Trophoblast cell (in vitro differentiated cells and primary cell): ENCODE data around the gene TEDC1.

Experiments used
- DNase-seq, 2 donors: peaks; one replicate each; pipeline ENCODE4 v3.0.0-alpha.2; 2016
- H2AFZ ChIP-seq: 2 replicates; pipeline ENCODE4 v1.6.1; 2013; ENCODE audit warnings: low read length, moderate library complexity, mild to moderate bottlenecking; ENCODE audit not compliant: insufficient read depth, poor library complexity
- H2AK5ac ChIP-seq: 2 replicates; pipeline ENCODE4 v1.6.1; 2013; ENCODE audit warnings: mild to moderate bottlenecking, low read length
- H2BK120ac ChIP-seq: 2 replicates; pipeline ENCODE4 v1.6.1; 2013; ENCODE audit warnings: low read length, mild to moderate bottlenecking, moderate library complexity; ENCODE audit not compliant: insufficient read depth, poor library complexity
- H2BK12ac ChIP-seq: 2 replicates; pipeline ENCODE4 v1.6.1; 2013; ENCODE audit warnings: mild to moderate bottlenecking, low read length, moderate library complexity
- H2BK5ac ChIP-seq: 2 replicates; pipeline ENCODE4 v1.6.1; 2013; ENCODE audit warnings: low read length, low read depth, moderate library complexity, mild to moderate bottlenecking; ENCODE audit not compliant: poor library complexity
- H3K14ac ChIP-seq: 2 replicates; pipeline ENCODE4 v1.6.1; 2013; ENCODE audit warnings: mild to moderate bottlenecking, low read length
- H3K18ac ChIP-seq: 2 replicates; pipeline ENCODE4 v1.6.1; 2013; ENCODE audit warnings: mild to moderate bottlenecking, low read length
- H3K23ac ChIP-seq: 2 replicates; pipeline ENCODE4 v1.6.1; 2013; ENCODE audit warnings: low read length
- H3K27ac ChIP-seq: 2 replicates; pipeline ENCODE4 v1.5.1; 2013; ENCODE audit warnings: low read depth, mild to moderate bottlenecking, inconsistent platforms, low read length, moderate library complexity
- H3K27me3 ChIP-seq: 2 replicates; pipeline ENCODE4 v1.6.1; 2013; ENCODE audit warnings: inconsistent platforms, mild to moderate bottlenecking, low read length, moderate library complexity; ENCODE audit not compliant: insufficient read depth
- H3K36me3 ChIP-seq, 2 experiments: 1 replicate in 1 of 2; 2 replicates in 1 of 2; pipeline ENCODE4 v1.6.1; 2013; ENCODE audit warnings: low read length in 2 of 2, mild to moderate bottlenecking in 2 of 2, moderate library complexity in 1 of 2; ENCODE audit not compliant: insufficient read depth in 2 of 2, control insufficient read depth in 1 of 2
- H3K4ac ChIP-seq: 2 replicates; pipeline ENCODE4 v1.6.1; 2013; ENCODE audit warnings: low read depth, mild to moderate bottlenecking, low read length, moderate library complexity
- H3K4me1 ChIP-seq, 2 experiments: 1 replicate in 1 of 2; 2 replicates in 1 of 2; pipeline ENCODE4 v1.6.1; 2013; ENCODE audit warnings: low read length in 2 of 2, mild to moderate bottlenecking in 2 of 2, moderate library complexity in 1 of 2; ENCODE audit not compliant: insufficient read depth in 2 of 2, control insufficient read depth in 1 of 2
- H3K4me2 ChIP-seq: 2 replicates; pipeline ENCODE4 v1.6.1; 2013; ENCODE audit warnings: inconsistent platforms, mild to moderate bottlenecking, low read length, moderate library complexity
- H3K4me3 ChIP-seq: 2 replicates; pipeline ENCODE4 v1.5.1; 2013; ENCODE audit warnings: mild to moderate bottlenecking, low read depth, low read length, inconsistent platforms
- H3K79me1 ChIP-seq: one replicate; pipeline ENCODE4 v1.6.1; 2013; ENCODE audit warnings: low read length
- H3K79me2 ChIP-seq: 2 replicates; pipeline ENCODE4 v1.6.1; 2013; ENCODE audit warnings: low read length, mild to moderate bottlenecking; ENCODE audit not compliant: control insufficient read depth, insufficient read depth, poor library complexity
- H3K9ac ChIP-seq: 2 replicates; pipeline ENCODE4 v1.6.1; 2013; ENCODE audit warnings: mild to moderate bottlenecking, low read length
- H3K9me3 ChIP-seq: 2 replicates; pipeline ENCODE4 v1.6.1; 2013; ENCODE audit warnings: low read depth, mild to moderate bottlenecking, control low read depth, inconsistent platforms, low read length; ENCODE audit not compliant: insufficient read depth
- H4K12ac ChIP-seq: 2 replicates; pipeline ENCODE4 v1.6.1; 2013; ENCODE audit warnings: low read depth, mild to moderate bottlenecking, low read length, moderate library complexity
- H4K8ac ChIP-seq: 2 replicates; pipeline ENCODE4 v1.6.1; 2013; ENCODE audit warnings: low read depth, mild to moderate bottlenecking, low read length, moderate library complexity
- H4K91ac ChIP-seq: one replicate; pipeline ENCODE4 v1.6.1; 2013; ENCODE audit warnings: low read depth, mild to moderate bottlenecking, low read length, moderate library complexity
- WGBS: extraction: QIAGEN DNeasy Blood & Tissue Kit; methylation state at CpG from one replicate; pipeline ENCODE4 v1.1.7; 2013; ENCODE audit warnings: missing lambda C conversion rate; ENCODE audit not compliant: insufficient read length, insufficient coverage; ENCODE audit errors: extremely low coverage; 5-methylcytosine and 5-hydroxymethylcytosine counted together

TEDC1 gene

GRCh38 chr14:105537580-105538474 lies 46.8 kb downstream of the TEDC1 start:
- Histone ChIP-seq H3K9me3 (peaks cover 73% of the 10 kb centered on the region), H3K27ac (no peak overlapping the region), H4K8ac (no peak overlapping the region), H4K91ac (no peak overlapping the region), H2AK5ac (no peak overlapping the region), H2BK5ac (no peak overlapping the region), H4K12ac (no peak overlapping the region), H3K36me3 (no peaks in the 10 kb centered on the region), H3K23ac (no peak overlapping the region), H3K4me3 (no peak overlapping the region), H3K27me3 (no peaks in the 10 kb centered on the region), H3K14ac (no peak overlapping the region), H3K4ac (no peak overlapping the region), H3K4me1 (no peaks in the 10 kb centered on the region), H3K18ac (no peak overlapping the region), H3K4me2 (no peak overlapping the region), H3K9ac (no peak overlapping the region), H2BK12ac (no peak overlapping the region), H2BK120ac (no peak overlapping the region), H3K79me2 (no peaks in the 10 kb centered on the region), H2AFZ (no peak overlapping the region), H3K79me1 (no peaks in the 10 kb centered on the region)
- no CpG with 5 or more reads among the region's 30 CpGs for WGBS
- peak; percentile 52 to 54 for DNase-seq

DNA sequence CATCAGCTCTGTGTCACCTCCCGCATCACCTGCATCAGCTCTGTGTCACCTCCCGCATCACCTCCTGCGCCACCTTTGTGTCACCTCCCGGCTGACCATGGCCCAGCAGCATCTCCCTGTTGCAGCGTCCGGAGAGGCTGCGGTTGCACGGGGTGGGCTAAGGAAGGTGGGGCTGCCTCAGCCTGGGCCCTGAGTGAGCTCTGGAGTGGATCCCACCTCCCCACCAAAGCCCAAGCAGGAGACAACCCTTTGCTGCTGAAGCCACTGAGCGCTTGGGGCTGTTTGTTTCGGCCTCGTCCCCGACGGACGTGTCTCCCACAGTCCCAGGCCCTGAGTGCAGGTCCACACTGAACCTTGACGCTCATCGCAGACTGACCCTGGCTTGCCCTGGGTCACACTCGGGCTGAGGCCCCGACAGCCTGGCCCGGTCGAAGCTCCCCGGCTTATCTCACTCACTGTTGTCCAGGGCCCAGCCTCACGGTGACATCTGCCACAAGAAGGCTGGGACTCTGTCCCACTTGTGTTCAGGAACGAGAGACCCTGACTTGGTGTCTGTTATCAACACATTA lies 47.5 kb downstream of the TEDC1 start:
- H3K36me3 ChIP-seq, result no peaks in the 10 kb centered on the region
- no peak for DNase-seq
- no peak overlapping the region for H2BK120ac ChIP-seq
- no peak overlapping the region for H4K91ac ChIP-seq
- no peak overlapping the region for H4K12ac ChIP-seq
- no peak overlapping the region for H3K23ac ChIP-seq
- no peak overlapping the region for H3K9ac ChIP-seq
- no peak overlapping the region for H2AFZ ChIP-seq
- no peaks in the 10 kb centered on the region for H3K27me3 ChIP-seq
- H3K79me1 ChIP-seq, result no peaks in the 10 kb centered on the region
- no peak overlapping the region for H3K4me3 ChIP-seq
- peaks cover 66% of the 10 kb centered on the region for H3K9me3 ChIP-seq
- no peak overlapping the region for H3K27ac ChIP-seq
- H3K4me1 ChIP-seq, result no peaks in the 10 kb centered on the region
- no CpG with 5 or more reads among the region's 23 CpGs for WGBS
- no peak overlapping the region for H4K8ac ChIP-seq
- H3K14ac ChIP-seq, result no peak overlapping the region
- no peak overlapping the region for H2BK12ac ChIP-seq
- H3K4me2 ChIP-seq, result no peak overlapping the region
- no peak overlapping the region for H2BK5ac ChIP-seq
- H3K18ac ChIP-seq, result no peak overlapping the region
- no peaks in the 10 kb centered on the region for H3K79me2 ChIP-seq
- no peak overlapping the region for H3K4ac ChIP-seq
- no peak overlapping the region for H2AK5ac ChIP-seq

GRCh38 chr14:105540811-105541210 lies 49.8 kb downstream of the TEDC1 start:
- H2BK120ac ChIP-seq, result no peak overlapping the region
- no peak overlapping the region for H2BK5ac ChIP-seq
- H2BK12ac ChIP-seq, result no peak overlapping the region
- H3K27ac ChIP-seq, result no peak overlapping the region
- H3K79me2 ChIP-seq, result no peaks in the 10 kb centered on the region
- no CpG with 5 or more reads among the region's 9 CpGs for WGBS
- no peak overlapping the region for H3K9ac ChIP-seq
- no peak overlapping the region for H2AK5ac ChIP-seq
- H3K4ac ChIP-seq, result no peak overlapping the region
- no peaks in the 10 kb centered on the region for H3K27me3 ChIP-seq
- no peak overlapping the region for H3K4me3 ChIP-seq
- H3K9me3 ChIP-seq, result peaks cover 58% of the 10 kb centered on the region
- H2AFZ ChIP-seq, result no peak overlapping the region
- H3K14ac ChIP-seq, result no peak overlapping the region
- no peak overlapping the region for H4K12ac ChIP-seq
- DNase-seq, result no peak
- H3K4me2 ChIP-seq, result no peak overlapping the region
- no peaks in the 10 kb centered on the region for H3K36me3 ChIP-seq
- H3K4me1 ChIP-seq, result no peaks in the 10 kb centered on the region
- no peaks in the 10 kb centered on the region for H3K79me1 ChIP-seq
- no peak overlapping the region for H4K8ac ChIP-seq
- H3K23ac ChIP-seq, result no peak overlapping the region
- no peak overlapping the region for H3K18ac ChIP-seq
- no peak overlapping the region for H4K91ac ChIP-seq

- Histone ChIP-seq H3K18ac (no peak overlapping the region), H4K12ac (no peak overlapping the region), H3K4me2 (no peak overlapping the region), H3K4ac (no peak overlapping the region), H2AK5ac (no peak overlapping the region), H2BK120ac (no peak overlapping the region), H3K4me3 (no peak overlapping the region), H3K27ac (no peak overlapping the region), H3K23ac (no peak overlapping the region), H2AFZ (no peak overlapping the region), H3K9ac (no peak overlapping the region), H2BK5ac (no peak overlapping the region), H3K27me3 (no peaks in the 10 kb centered on the region), H3K9me3 (peaks cover 53% of the 10 kb centered on the region), H4K91ac (no peak overlapping the region), H3K79me2 (no peaks in the 10 kb centered on the region), H3K4me1 (no peaks in the 10 kb centered on the region), H3K14ac (no peak overlapping the region), H4K8ac (no peak overlapping the region), H3K79me1 (no peaks in the 10 kb centered on the region), H2BK12ac (no peak overlapping the region), H3K36me3 (no peaks in the 10 kb centered on the region)
- no peak for DNase-seq
- WGBS, result no CpG with 5 or more reads among the region's 19 CpGs
These were observed 50.3 kb downstream of the TEDC1 start for GRCh38 chr14:105541218-105541875.
